ENCODE measurements around the gene GALE. TPM values are rescaled to one million over a fixed set of nuclear protein-coding genes. Genes with fewer than 3 reads are reported as not detected.
"Not testable (repeated sequence)": the region's sequence is repeated elsewhere in the genome, so short reads cannot be mapped to it uniquely, and the experiment has no call there.

GALE gene
- total RNA-seq, 1 experiment from 2014 or later: 42.7 TPM

DNA sequence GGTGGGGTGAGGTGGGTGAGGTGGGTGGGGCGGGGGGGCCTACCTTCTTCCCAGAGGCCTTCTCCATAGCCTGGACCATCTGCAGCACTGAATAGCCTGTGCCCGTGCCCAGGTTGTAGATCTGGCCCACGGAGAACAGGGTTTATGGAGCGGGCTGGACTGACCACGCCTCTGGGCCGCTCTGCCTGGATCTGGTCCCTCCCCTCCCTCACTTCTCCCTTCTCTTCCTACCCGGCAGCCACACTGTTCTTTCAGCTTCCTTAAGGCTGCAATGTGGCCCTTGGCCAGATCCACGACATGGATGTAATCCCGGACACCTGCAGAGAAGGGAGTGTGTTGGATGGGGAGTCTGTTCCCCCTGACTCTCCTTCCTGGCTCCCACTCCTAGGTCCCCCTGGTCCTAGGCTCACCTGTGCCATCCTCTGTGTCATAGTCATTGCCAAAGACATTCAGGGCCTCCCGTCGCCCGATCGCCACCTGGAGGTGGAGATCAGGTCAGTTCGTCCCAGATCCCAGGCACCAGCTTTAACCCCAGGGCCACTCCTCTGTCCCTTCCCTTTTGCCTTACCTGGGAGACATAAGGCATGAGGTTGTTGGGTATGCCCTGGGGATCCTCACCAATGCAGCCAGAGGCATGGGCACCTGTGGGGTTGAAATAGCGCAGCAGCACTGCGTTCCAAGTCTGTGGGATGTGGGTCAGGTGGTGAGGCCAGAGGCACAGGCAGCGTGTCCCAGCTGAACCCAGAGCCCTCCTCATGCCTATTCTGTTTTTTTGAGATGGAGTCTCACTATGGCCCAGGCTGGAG is 3.9 kb downstream of the GALE start:
- BruUV-seq (replicated peaks): no TSS peak
- no peak for DNase-seq (ENCODE audit: low spot score)
- Histone ChIP-seq H3K36me3 (ENCODE audit: insufficient read depth, low read length, poor library complexity, severe bottlenecking) (peaks cover 22% of the 10 kb centered on the region), H3K27ac (ENCODE audit: low read depth, low read length, poor library complexity, severe bottlenecking) (no peak overlapping the region), H3K9me3 (ENCODE audit: low read depth, low read length, poor library complexity, severe bottlenecking) (no peaks in the 10 kb centered on the region), H3K4me1 (ENCODE audit: insufficient read depth, low read length, poor library complexity, severe bottlenecking) (peaks cover 32% of the 10 kb centered on the region), H3K4me3 (ENCODE audit: low read depth, low read length, poor library complexity, severe bottlenecking) (no peak overlapping the region), H3K27me3 (replicated peaks; ENCODE audit: insufficient read depth, low read depth, low read length, poor library complexity) (no peaks in the 10 kb centered on the region)
- intact Hi-C loops (cut with micrococcal nuclease; ENCODE audit: unreplicated experiment): no loop called here
- CTCF ChIA-PET: no interaction called here
- TF ChIP-seq, protein P1, sequence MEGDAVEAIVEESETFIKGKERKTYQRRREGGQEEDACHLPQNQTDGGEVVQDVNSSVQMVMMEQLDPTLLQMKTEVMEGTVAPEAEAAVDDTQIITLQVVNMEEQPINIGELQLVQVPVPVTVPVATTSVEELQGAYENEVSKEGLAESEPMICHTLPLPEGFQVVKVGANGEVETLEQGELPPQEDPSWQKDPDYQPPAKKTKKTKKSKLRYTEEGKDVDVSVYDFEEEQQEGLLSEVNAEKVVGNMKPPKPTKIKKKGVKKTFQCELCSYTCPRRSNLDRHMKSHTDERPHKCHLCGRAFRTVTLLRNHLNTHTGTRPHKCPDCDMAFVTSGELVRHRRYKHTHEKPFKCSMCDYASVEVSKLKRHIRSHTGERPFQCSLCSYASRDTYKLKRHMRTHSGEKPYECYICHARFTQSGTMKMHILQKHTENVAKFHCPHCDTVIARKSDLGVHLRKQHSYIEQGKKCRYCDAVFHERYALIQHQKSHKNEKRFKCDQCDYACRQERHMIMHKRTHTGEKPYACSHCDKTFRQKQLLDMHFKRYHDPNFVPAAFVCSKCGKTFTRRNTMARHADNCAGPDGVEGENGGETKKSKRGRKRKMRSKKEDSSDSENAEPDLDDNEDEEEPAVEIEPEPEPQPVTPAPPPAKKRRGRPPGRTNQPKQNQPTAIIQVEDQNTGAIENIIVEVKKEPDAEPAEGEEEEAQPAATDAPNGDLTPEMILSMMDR (conservative IDR thresholded peaks at IDR 0.05; ENCODE audit: low read depth, low read length): no peak
- TF ChIP-seq EZH2 (IDR thresholded peaks at IDR 0.05; ENCODE audit: borderline replicate concordance, low read depth, low read length, poor library complexity, severe bottlenecking): no peak
- POLR2A ChIA-PET (ENCODE audit: low non-redundant PET): no interaction called here

DNA sequence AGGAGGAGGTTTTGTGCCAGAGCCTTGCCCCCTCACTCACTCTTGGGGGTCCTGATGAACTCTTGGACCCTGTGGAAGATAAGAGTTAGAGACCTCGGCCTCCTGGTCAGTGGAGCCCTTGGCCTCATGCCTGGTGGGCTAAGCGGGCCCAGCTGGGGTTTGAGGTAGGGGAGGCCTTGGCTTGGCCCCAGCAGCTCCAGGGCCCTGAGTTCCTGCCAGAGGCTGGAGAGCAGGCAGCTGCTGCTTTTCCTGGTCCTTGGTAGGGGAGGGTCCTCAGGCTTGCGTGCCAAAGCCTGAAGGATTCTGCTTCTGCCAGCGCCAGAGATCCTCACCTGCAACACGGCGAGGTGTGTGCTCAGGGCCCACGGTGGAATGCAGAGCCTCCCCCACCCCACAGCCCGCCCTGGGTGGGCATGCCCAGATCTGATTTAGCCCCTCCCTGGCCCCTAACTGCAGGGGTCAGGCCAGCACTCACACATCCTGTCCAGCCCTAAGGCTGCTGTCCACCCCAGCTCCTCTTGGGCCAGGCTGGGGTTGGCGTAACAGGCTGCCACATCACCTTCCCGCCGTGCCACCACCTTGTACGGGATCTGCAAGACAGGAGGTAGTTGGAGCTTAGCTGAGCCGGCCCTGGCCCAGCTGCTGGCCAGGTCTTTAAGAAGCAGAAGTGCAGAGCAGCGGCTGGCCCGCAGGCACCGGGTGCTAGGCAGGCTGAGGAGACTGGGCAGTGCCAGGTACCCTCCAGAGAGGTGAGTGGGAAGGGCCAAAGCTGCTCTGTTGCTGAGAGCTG is 4.7 kb downstream of the GALE start:
- Histone ChIP-seq H3K9me3 (ENCODE audit: low read depth, low read length, poor library complexity, severe bottlenecking) (no peaks in the 10 kb centered on the region), H3K27me3 (replicated peaks; ENCODE audit: insufficient read depth, low read depth, low read length, poor library complexity) (no peaks in the 10 kb centered on the region), H3K27ac (ENCODE audit: low read depth, low read length, poor library complexity, severe bottlenecking) (no peak overlapping the region), H3K4me3 (ENCODE audit: low read depth, low read length, poor library complexity, severe bottlenecking) (no peak overlapping the region), H3K4me1 (ENCODE audit: insufficient read depth, low read length, poor library complexity, severe bottlenecking) (peaks cover 26% of the 10 kb centered on the region), H3K36me3 (ENCODE audit: insufficient read depth, low read length, poor library complexity, severe bottlenecking) (peaks cover 22% of the 10 kb centered on the region)
- DNase-seq (ENCODE audit: low spot score): no peak
- no peak for TF ChIP-seq EZH2 (IDR thresholded peaks at IDR 0.05; ENCODE audit: borderline replicate concordance, low read depth, low read length, poor library complexity, severe bottlenecking)
- TF ChIP-seq, protein P1 (conservative IDR thresholded peaks at IDR 0.05; ENCODE audit: low read depth, low read length): no peak
- ChIA-PET POLR2A (ENCODE audit: low non-redundant PET) (no interaction called here), CTCF (no interaction called here)
- BruUV-seq (replicated peaks): no TSS peak
- intact Hi-C loops (cut with micrococcal nuclease; ENCODE audit: unreplicated experiment): no loop called here

DNA sequence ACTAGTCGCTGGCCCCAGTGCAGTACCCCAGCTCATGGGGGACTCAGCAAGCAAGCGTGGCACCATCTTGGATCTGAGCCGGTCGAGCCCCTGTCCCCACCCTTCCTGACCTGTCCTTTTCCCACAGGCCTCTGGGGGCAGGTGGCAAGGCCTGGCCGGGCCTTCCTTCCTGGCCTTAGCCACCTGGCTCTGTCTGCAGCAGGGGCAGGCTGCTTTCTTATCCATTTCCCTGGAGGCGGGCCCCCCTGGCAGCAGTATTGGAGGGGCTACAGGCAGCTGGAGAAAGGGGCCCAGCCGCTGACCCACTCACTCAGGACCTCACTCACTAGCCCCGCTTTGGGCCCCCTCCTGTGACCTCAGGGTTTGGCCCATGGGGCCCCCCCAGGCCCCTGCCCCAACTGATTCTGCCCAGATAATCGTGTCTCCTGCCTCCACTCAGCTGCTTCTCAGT is 5.8 kb downstream of the GALE start:
- intact Hi-C loops (cut with micrococcal nuclease; ENCODE audit: unreplicated experiment); H3K27me3 ChIP-seq (replicated peaks; ENCODE audit: insufficient read depth, low read depth, low read length, poor library complexity); H3K4me3 ChIP-seq (ENCODE audit: low read depth, low read length, poor library complexity, severe bottlenecking); POLR2A ChIA-PET (ENCODE audit: low non-redundant PET); H3K9me3 ChIP-seq (ENCODE audit: low read depth, low read length, poor library complexity, severe bottlenecking); CTCF ChIA-PET; DNase-seq (ENCODE audit: low spot score); H3K27ac ChIP-seq (ENCODE audit: low read depth, low read length, poor library complexity, severe bottlenecking): not testable (repeated sequence)
- H3K4me1 ChIP-seq (ENCODE audit: insufficient read depth, low read length, poor library complexity, severe bottlenecking): peaks cover 31% of the 10 kb centered on the region
- peaks cover 22% of the 10 kb centered on the region for H3K36me3 ChIP-seq (ENCODE audit: insufficient read depth, low read length, poor library complexity, severe bottlenecking)
- BruUV-seq (replicated peaks): TSS peak; percentile 12
